Skeletal muscle tissue (tissue), 4 donors: ENCODE measurements around the gene KCNJ12. TPM values are rescaled to one million over a fixed set of nuclear protein-coding genes. Genes with fewer than 3 reads are reported as not detected.
"Not testable (repeated sequence)": the region's sequence is repeated elsewhere in the genome, so short reads cannot be mapped to it uniquely, and the experiment has no call there.

Source experiments
- H3K27ac ChIP-seq: one replicate; pipeline ENCODE4 v1.7.0; 2013; ENCODE audit warnings: mild to moderate bottlenecking, low read depth, low read length, inconsistent platforms
- H3K27me3 ChIP-seq, 3 donors: one replicate each; pipeline ENCODE4 v1.7.0; 2013; ENCODE audit warnings: low read length in 3 of 3; ENCODE audit not compliant: control insufficient read depth in 3 of 3, insufficient read depth in 3 of 3
- H3K36me3 ChIP-seq, 3 donors: one replicate each; pipeline ENCODE4 v1.7.0; 2013; ENCODE audit warnings: low read length in 3 of 3; ENCODE audit not compliant: control insufficient read depth in 3 of 3, insufficient read depth in 3 of 3
- H3K4me1 ChIP-seq, 3 donors: one replicate each; pipeline ENCODE4 v1.7.0; 2013; ENCODE audit warnings: low read length in 3 of 3, mild to moderate bottlenecking in 3 of 3; ENCODE audit not compliant: control insufficient read depth in 3 of 3, insufficient read depth in 3 of 3
- H3K4me3 ChIP-seq, 3 donors: one replicate each; pipeline ENCODE4 v1.7.0; 2013; ENCODE audit warnings: low read length in 3 of 3
- H3K9ac ChIP-seq, 3 donors: one replicate each; pipeline ENCODE4 v1.7.0; 2013; ENCODE audit warnings: low read length in 3 of 3, mild to moderate bottlenecking in 3 of 3, moderate library complexity in 2 of 3, low read depth in 1 of 3
- H3K9me3 ChIP-seq, 3 donors: one replicate each; pipeline ENCODE4 v1.7.0; 2013; ENCODE audit warnings: low read length in 3 of 3; ENCODE audit not compliant: control insufficient read depth in 3 of 3
- total RNA-seq: library from RNA; depleted of rRNA; stranded (reverse); fragments of >200 nt; gene quantifications from one replicate; pipeline ENCODE4 v1.2.3, GENCODE V29; 2014
- donor health status: Osteomylitis.

Gene KCNJ12
- total RNA-seq, 1 donor from 2014 or later = 14.6 TPM

DNA sequence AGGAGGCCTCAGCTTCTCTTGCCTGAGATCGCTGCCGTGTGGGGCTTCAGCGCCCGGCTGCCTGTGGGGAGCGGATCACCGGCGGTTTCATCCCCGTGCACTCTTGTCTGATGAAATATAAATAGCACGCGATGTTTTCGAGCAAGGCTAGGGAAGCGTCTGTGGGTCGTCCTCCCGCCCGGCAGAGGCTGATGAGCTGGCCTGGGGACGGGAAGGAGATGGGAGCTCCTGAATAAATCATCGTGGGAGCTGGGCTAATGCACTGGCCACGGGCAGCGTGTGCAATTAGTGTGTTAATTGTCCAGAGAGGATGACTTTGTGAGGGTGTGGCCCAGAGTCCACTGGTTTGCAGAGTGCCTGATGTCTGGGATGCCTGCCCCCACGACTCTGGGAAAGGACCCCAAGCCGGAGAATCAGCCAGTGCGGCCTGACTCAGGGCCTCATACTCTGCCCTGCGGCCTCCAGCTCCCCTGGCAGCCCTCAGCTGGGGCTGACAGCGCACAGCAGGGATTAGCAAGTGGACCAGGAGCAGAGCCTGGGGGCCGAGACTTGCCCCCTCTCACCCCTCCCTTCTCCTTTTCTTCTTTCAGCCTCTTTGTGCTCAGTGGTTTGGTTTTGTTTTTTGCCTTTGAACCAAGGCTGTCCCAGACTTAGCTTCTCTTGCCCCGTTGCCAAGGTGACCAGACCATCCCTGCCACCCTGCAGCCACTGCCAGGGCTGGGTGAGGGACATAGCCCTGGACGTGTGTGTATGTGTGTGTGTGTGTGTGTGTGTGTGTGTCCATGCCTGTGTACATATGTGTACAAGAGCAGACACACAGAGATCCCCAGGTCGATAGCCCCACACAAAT is 21.4 kb downstream of the KCNJ12 start:
- H3K9me3 ChIP-seq = no peaks in the 10 kb centered on the region
- no peaks in the 10 kb centered on the region for H3K27me3 ChIP-seq
- peak overlapping the region; percentile 51 for H3K27ac ChIP-seq
- no peak overlapping the region for H3K4me3 ChIP-seq
- H3K9ac ChIP-seq = peak overlapping the region; percentile 8 to 32 (median 20)
- no peaks in the 10 kb centered on the region for H3K36me3 ChIP-seq
- peaks cover 15 to 63% (median 16%) of the 10 kb centered on the region in 3 donors for H3K4me1 ChIP-seq

DNA sequence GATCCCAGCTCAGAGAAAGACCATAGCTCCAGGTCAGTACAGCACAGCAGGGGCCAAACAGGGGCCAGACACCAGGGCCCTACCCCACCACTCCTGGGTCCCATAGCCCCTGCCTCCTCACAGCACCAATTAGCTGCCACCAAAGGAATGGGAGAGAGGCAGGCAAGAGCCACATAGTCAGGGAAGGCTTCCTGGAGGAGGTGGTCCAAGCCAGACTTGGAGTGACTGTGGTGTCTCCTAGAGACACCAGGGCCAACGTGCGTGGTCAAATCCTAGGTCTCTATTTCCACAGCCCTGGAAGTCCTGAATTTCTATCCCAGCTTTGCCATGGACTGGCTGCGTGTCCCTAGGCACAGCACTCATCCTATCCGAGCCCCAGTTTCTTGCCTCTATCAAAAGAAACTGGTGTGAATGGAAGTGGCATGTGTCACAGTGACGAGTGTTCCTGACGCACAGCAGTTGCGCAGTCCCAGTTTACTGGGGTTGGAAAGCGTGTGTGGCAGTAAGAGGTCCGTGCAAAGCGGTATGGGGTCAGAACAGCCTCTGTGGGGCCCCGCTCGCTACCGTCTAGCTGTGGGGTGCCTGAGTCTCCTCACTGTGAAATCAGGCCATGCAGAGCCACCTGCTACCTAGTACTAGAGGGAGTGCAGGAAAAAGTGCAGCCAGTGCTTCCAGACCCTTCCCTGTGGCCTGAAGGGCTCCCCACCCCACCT is 23.5 kb downstream of the KCNJ12 start:
- Histone ChIP-seq H3K27ac (no peak overlapping the region), H3K9me3 (no peaks in the 10 kb centered on the region), H3K4me1 (peaks cover 22 to 67% (median 28%) of the 10 kb centered on the region in 3 donors), H3K4me3 (no peak overlapping the region), H3K9ac (no peak overlapping the region), H3K27me3 (no peaks in the 10 kb centered on the region), H3K36me3 (no peaks in the 10 kb centered on the region)

DNA sequence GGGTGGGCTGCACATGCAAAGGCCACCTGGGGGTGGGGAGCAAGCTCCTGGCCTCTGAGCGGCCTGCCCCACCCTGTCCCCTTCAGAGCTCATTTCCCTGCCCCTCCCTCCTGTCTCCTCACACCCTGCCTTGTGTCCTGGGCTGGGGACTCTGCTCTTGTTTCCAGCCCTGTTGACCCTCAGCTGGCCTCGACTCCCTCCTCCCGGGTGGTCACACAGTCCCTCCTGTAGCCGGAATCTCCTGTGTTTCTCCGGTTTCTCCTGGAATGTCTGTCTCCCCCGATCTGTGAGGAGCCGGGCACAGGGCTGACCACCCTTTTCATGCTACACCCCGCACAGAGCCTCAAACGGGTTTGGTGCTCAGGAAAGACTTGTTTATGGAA is 24.0 kb downstream of the KCNJ12 start:
- not testable (repeated sequence) for H3K9ac ChIP-seq, H3K27me3 ChIP-seq, H3K36me3 ChIP-seq, H3K9me3 ChIP-seq, H3K27ac ChIP-seq, H3K4me3 ChIP-seq
- H3K4me1 ChIP-seq = peaks cover 27 to 72% (median 33%) of the 10 kb centered on the region in 3 donors

DNA sequence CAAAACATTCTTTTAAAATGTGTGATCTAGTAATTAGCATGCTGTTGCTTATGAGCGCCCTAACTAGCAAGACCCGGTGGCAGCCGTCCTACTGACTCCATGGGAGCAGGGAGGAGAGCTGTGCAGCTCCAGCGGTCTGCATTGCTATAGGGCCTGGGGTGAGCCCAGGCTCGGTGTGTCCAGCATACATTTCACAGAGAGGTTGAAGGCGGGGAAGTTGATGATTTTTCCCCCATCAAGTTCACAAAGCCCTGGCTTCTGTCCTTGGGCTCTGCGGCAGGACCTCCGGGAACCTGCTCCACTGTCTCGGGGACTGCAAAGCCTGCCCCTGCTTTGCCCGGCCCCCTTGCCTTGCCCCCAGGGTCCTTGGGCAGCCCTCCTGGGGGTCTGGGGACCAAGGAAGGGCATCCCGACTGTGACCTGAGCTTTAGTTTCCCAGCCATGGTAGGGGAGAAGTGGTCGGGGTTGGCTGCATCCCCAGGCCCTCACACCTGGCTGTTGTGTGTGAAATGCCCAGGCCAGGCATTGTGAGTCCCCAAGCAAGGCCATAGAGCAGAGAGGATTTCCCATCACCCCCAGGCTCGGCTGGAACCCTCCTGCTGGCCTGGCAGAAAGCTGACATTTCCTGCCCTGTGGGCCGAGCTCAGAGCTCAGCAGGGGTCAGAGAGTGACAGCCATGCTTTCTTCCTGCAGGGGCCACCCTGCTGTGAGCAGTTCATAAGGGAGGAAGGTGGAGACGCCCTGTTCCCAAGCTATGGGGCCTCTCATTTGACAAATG is 24.8 kb downstream of the KCNJ12 start:
- no peaks in the 10 kb centered on the region for H3K36me3 ChIP-seq
- H3K27me3 ChIP-seq = no peaks in the 10 kb centered on the region
- H3K27ac ChIP-seq = no peak overlapping the region
- peaks cover 33 to 77% (median 41%) of the 10 kb centered on the region in 3 donors for H3K4me1 ChIP-seq
- peak overlapping the region in 1 of 3 donors; percentile 33 for H3K9ac ChIP-seq
- no peaks in the 10 kb centered on the region for H3K9me3 ChIP-seq
- H3K4me3 ChIP-seq = no peak overlapping the region

DNA sequence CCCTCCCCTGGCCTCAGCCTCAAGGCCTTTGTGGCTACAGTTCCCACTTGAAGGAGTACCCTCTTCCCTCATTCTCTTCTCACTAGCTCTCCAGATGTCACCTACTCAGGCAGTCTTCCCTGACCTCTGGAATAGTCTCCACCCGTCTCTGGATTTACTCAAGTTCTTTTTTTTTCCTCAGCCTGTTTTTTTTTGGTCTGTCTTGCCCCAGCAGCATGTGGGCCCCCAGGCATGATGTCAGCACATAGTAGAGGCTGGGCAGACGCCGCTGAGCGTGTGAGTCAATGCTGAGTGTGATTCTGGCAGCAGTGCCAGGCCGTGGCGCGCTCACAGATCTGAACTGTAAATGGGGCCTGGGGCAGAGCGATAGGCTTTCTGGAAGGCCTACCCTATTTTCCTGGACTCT is 26.0 kb downstream of the KCNJ12 start:
- H3K27ac ChIP-seq, H3K36me3 ChIP-seq, H3K9me3 ChIP-seq, H3K27me3 ChIP-seq, H3K4me3 ChIP-seq, H3K9ac ChIP-seq: not testable (repeated sequence)
- peaks cover 30 to 69% (median 44%) of the 10 kb centered on the region in 3 donors for H3K4me1 ChIP-seq

DNA sequence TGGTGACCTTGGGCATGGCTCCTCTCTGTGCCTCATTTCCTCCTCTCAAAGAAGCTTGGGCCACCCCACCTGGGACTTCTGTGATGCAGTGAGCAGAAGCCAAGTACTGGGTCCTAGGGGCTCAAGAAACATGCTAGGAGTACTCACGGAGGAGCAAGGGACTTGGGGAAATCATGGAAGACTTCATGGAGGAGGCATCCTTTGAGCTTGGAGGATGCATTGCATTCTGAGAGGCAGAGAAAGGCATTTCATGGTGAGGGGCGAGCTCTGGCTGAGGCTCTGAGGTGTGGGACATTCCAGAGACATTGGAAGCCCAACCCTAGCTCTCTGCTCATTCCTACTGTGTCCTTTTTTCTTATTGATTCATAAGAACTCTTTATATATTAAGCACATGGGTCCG is 26.8 kb downstream of the KCNJ12 start:
- not testable (repeated sequence) for H3K4me3 ChIP-seq, H3K9me3 ChIP-seq, H3K36me3 ChIP-seq, H3K27ac ChIP-seq, H3K9ac ChIP-seq, H3K27me3 ChIP-seq
- peaks cover 23 to 61% (median 40%) of the 10 kb centered on the region in 3 donors for H3K4me1 ChIP-seq

DNA sequence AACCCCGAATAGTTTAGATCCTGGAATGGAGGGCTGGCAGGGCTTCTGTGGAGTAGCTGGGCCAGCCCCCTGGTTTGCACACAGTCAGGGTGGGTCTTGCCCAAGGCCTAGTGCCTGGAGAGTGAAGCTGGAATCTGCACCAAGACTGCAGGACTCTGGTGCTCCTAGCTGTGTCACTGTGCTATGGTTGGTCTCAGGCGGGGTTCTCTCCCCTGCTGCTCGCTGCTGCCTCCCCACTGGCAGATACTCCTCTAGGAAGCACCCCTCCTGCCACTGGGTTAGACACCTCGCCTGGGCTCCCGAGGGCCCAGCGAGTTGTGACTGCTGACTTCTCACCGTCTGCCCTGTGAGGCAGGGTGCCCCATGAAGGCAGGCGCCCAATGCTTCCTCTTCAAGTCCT is 27.9 kb downstream of the KCNJ12 start:
- H3K27ac ChIP-seq, H3K9me3 ChIP-seq, H3K36me3 ChIP-seq, H3K27me3 ChIP-seq, H3K4me3 ChIP-seq: not testable (repeated sequence)
- Histone ChIP-seq H3K4me1 (peaks cover 25 to 57% (median 40%) of the 10 kb centered on the region in 3 donors), H3K9ac (peak overlapping the region in 1 of 3 donors; percentile 23)

DNA sequence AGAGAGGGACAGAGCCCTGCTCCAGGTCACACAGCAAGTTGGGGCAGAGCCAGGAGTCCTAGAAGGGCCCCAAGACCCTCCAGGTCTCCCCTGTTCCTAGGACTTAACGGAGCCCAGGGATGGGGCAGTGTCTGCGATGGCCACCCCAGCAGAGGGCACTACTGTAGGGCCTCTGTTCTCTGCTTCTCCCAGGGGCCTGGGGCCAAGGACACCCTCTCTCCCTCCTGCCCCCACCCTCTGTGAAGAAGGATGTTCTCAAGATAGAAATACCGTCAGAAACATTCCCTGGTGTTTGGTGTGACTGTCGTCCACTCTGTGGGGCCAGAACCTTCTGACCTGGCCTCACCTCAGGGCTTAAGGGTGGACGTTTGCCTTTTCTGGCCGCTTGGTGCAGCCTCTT is 28.4 kb downstream of the KCNJ12 start:
- not testable (repeated sequence) for H3K4me3 ChIP-seq, H3K36me3 ChIP-seq, H3K27me3 ChIP-seq, H3K9me3 ChIP-seq
- Histone ChIP-seq H3K9ac (peak overlapping the region in 2 of 3 donors; percentile 23 to 50), H3K4me1 (peaks cover 27 to 57% (median 42%) of the 10 kb centered on the region in 3 donors), H3K27ac (peak overlapping the region; percentile 30)

DNA sequence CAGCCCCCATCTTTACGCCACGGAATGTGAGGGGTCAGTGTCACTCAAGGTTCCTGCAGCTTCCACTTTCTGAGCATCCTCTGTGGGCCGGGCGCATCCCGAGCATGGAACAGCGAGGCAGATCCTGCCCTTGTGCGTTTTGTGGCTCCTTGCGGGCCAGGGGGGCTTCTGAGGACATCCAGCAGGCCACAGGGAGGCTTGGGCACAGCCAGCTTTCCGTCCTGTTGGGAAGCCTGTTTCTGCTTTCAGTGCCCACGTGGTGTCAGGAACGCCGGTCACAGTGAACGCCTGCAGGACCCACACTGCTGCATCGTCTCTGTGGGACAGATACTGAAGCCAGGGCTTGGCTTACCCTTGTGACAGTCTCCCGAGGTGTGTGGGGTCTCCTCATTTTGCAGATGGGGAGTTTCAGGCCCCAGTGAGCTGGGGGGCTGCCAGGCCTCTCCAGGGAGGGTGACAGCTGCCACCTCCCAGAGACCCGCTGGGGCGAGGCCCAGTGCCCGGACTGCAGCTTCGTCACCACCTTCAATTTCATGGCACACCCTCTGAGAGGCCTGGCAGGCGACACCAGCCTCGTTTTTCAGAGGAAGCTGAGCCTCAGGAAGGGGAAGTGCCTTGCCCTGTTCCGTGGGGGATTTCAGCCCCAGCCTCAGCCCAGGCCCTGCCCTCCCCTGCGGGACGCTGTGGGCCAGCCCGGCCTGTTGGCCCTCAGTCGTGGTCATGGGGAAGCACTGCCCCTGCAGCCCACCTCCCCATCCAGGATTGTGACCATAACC is 29.0 kb downstream of the KCNJ12 start:
- not testable (repeated sequence) for H3K36me3 ChIP-seq, H3K9me3 ChIP-seq, H3K27me3 ChIP-seq, H3K4me3 ChIP-seq
- Histone ChIP-seq H3K9ac (peak overlapping the region in 2 of 3 donors; percentile 52 to 73), H3K4me1 (peaks cover 30 to 57% (median 48%) of the 10 kb centered on the region in 3 donors), H3K27ac (peak overlapping the region; percentile 30)
